Astrocyte (in vitro differentiated cells and primary cell): Measurements from ENCODE around the gene KRTAP3-1.

Experiments used
- EZH2 ChIP-seq: IDR thresholded peaks from 2 replicates; pipeline ENCODE4 v1.6.1; 2012; ENCODE audit warnings: mild to moderate bottlenecking, low read length, inconsistent platforms; ENCODE audit not compliant: insufficient read depth
- TF ChIP-seq, protein P1 (sequence below): IDR thresholded peaks from 2 replicates; pipeline ENCODE4 v1.5.1; 2011; ENCODE audit warnings: low read depth, mild to moderate bottlenecking, inconsistent platforms, low read length, moderate library complexity; ENCODE audit not compliant: insufficient read depth

- TF ChIP-seq, protein P1, sequence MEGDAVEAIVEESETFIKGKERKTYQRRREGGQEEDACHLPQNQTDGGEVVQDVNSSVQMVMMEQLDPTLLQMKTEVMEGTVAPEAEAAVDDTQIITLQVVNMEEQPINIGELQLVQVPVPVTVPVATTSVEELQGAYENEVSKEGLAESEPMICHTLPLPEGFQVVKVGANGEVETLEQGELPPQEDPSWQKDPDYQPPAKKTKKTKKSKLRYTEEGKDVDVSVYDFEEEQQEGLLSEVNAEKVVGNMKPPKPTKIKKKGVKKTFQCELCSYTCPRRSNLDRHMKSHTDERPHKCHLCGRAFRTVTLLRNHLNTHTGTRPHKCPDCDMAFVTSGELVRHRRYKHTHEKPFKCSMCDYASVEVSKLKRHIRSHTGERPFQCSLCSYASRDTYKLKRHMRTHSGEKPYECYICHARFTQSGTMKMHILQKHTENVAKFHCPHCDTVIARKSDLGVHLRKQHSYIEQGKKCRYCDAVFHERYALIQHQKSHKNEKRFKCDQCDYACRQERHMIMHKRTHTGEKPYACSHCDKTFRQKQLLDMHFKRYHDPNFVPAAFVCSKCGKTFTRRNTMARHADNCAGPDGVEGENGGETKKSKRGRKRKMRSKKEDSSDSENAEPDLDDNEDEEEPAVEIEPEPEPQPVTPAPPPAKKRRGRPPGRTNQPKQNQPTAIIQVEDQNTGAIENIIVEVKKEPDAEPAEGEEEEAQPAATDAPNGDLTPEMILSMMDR: no peak
- TF ChIP-seq EZH2: no peak
Observed at GRCh38 chr17:40986920-40987319, 22.0 kb downstream of the KRTAP3-1 start.
